NCI-H748 (cell line): ENCODE data around the gene ASIC5.
"Not testable (repeated sequence)": the region's sequence is repeated elsewhere in the genome, so short reads cannot be mapped to it uniquely, and the experiment has no call there.

Experiments used
- DNase-seq: peaks from one replicate; lab custom pipeline; 2025; ENCODE audit not compliant: unreplicated experiment; lab: John Stamatoyannopoulos, UW

ASIC5 gene

DNA sequence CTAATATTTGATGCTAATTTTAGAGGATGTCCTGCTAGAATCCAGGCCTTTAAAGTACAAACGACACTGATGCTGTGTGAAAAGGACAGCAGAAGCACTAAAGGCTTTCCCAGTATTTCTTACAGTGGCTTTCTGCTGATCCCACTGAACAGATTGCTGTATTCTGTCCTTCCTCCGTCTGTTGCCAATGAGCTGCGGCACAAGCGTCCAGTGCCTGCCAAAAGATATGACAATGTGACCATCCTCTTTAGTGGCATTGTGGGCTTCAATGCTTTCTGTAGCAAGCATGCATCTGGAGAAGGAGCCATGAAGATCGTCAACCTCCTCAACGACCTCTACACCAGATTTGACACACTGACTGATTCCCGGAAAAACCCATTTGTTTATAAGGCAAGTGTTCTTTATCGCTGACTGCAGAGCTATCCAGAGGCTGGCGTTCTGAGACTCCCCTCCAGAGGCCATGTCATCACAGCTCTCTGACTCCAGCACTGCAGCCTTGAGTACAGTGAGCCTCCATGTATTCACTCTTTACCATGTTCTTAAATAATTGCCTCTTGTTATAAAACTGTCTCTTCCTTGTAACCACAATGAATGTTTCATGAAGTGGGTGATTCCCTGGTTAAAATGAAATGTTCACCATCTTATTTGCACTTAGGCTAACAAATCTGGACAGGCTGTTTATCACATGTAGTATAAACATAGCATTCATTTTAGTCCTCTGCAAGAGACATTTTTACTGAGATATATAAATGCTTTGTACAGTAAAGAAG is 63.7 kb downstream of the ASIC5 start:
- no peak for DNase-seq

DNA sequence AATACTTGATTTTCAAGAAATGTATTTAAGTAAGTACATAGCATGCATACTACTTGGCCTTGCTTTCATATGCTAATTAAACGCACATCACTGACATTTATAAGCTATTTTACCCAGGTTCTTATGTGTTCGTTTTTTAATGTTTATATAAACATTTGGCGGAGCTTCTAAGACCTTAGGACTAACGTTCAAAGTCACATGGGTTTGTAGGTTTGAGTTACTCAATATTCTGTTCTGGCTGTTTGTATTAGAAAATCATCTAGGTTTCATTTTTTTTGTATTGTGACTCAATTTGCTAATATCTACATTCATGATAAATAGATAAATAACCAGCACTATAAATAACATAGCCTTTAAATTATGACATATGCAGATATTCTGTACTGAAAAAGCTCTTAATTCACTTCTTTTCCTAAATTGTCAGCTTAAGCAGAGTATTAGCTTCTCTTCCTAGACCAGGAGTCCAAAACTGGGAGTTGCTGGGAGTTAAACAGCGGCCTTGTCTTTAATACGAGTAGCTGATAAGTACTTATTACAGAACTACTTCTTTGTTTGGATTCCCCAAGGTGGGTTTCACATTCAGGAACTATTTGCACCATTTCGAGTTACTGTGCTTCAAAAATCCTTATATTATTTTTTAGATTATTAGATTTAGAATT is 65.3 kb downstream of the ASIC5 start:
- DNase-seq: no peak

- no peak for DNase-seq
Observed at GRCh38 chr4:155799794-155800123, 66.3 kb downstream of the ASIC5 start.

DNA sequence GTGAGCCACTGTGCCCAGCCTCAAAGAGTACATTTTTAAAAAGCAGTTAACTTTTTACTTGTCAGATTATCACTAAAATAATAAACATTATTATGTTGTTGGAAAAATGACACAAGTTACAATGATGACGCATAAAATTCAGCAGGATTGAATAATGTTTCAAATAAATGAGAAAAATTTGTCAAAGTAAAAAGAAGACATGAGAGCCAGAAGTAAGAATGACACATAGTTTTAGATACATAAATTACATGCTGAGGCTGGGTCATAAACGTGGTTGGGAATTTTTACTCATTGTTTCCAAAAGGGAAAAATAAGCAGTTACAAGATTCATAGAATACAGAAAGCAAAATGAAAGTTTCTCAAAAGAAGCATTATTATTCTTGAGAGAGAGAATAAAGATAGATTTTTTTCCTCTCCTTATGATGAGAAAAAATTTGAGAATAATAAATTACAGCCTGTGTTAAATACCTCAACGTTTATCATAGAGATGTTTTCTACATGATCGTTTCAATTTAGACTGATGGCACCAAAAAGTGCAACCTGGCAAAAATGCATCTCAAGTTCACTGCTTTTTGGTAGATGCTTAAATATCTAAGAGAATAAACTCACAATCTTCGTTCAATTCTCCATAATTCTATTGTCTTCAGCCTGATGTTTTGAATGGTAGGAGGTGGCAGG is 66.8 kb downstream of the ASIC5 start:
- DNase-seq: no peak

DNA sequence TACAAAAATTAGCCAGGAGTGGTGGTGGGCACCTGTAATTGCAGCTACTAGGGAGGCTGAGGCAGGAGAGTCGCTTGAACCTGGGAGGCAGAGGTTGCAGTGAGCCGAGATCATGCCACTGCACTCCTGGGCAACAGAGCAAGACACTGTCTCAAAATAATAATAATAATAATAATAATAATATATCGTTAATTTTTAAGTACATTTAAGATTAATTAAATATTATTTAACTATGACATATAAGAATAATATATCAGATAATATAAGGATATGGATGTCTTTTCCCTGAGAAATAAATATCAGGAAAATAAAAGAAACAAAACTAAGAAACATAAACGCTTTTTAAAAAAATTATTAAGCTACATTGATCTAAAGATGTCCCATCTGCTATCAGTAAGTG is 68.5 kb downstream of the ASIC5 start:
- DNase-seq: not testable (repeated sequence)

- no peak for DNase-seq
Observed at GRCh38 chr4:155795991-155796390, 70.1 kb downstream of the ASIC5 start.

GRCh38 chr4:155794589-155795236 is 71.4 kb downstream of the ASIC5 start:
- DNase-seq: no peak

- no peak for DNase-seq
Observed at GRCh38 chr4:155789982-155790381, 76.1 kb downstream of the ASIC5 start.

DNA sequence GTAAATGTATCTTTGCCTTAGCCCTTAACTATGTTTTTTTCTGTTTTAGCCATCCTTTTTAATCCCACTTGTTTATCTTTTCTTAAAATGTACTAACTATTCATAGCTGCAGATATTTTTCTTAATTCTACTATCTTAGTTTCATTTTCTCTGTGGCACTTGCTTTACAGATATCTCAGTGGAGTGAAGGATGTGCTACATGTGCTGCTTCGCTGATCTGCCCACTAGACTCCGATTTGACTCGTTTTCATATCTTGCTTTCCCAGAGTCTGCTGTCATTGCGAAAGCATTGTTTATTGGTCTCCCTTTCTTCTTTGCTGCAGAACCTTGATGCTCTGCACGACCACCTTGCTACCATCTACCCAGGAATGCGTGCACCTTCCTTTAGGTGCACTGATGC is 76.7 kb downstream of the ASIC5 start:
- no peak for DNase-seq

DNA sequence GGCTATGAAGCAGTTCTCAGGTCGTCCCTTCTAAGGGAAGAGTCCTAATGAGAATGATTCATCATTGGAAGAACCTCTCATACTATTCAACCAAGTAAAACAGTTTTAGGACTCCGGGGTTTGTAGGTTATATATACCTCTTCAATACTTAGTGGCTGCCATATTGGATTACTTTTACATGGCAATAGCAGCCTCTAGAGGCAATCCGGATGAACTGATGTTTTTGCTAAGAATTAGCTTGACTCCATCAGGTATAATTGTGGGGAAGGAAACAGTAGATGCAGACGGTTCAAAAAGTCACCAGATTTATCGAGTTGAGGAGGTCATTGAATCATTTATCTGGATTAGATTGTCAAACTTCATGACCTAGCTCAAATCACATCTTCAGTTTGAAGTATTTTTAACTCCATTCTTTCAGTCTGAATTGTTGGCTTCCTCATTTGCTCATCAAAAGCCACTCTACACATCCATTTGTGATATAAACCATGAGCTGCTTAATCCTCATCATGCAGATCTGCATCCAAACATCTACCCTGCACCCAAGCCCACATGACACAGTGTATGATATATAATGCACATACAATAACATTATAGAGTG is 78.9 kb downstream of the ASIC5 start:
- peak; percentile 72 for DNase-seq

GRCh38 chr4:155785828-155786227 is 80.2 kb downstream of the ASIC5 start:
- DNase-seq: no peak

DNA sequence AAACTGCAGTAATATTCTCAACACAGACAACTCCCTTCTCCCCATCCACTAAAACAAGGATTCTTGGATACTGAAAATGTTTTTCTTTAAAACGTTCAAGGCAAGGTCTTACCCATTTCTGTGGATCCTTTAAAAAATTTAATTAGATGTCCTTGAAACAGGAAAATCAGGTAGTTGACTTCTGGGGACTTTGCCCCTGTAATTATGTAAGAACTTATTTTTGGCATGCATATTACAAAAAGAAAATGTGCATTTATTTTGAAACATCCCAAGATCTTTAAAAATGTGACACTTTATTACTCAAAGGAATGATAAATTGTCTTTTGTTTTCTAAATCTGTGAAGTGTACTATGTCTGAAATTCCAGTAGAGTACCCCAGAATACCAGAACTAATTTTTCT is 81.4 kb downstream of the ASIC5 start:
- no peak for DNase-seq

DNA sequence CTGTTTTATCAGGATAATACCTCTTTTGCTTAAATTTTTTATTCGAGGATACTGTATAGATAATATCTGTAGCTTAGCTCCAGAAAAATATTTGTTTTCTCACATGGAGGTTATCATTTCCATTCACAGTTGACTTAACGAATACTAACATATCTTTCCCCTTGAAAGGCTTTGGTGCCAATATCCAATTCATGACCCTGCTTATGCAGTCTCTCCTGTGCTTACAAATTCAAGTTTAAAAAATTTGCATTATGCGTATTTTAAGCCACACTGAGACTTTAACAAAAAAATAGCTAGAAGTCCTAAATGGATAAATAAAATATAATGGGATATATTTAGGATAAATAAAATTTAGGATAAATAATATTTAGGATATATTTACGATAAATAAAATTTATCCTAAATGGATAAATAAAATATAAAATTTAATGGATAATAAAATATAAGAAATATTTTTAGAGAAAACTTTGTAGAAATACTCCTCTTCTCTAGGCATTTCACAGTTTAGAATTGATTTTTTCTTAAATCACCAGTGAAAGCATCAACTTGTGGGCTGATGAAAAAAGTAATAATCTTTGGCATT is 84.7 kb downstream of the ASIC5 start:
- DNase-seq: no peak

- no peak for DNase-seq
Observed at GRCh38 chr4:155780775-155781174, 85.3 kb downstream of the ASIC5 start.
